Activated effector memory CD4-positive, alpha-beta T cell treated with Interleukin-2 at 50 U/mL for 16 hours (primary cell): ENCODE measurements around the gene PPP1R13B.

Experiments used
- DNase-seq: peaks from one replicate; pipeline ENCODE4 v3.0.0-alpha.2; 2020

Gene PPP1R13B

GRCh38 chr14:103728721-103729120, 118.7 kb downstream of the PPP1R13B start:
- DNase-seq: no peak

GRCh38 chr14:103728141-103728540, 119.2 kb downstream of the PPP1R13B start:
- no peak for DNase-seq

- DNase-seq: no peak
These were observed 119.9 kb downstream of the PPP1R13B start for GRCh38 chr14:103727313-103727980.

- no peak for DNase-seq
These were observed 120.9 kb downstream of the PPP1R13B start for GRCh38 chr14:103726474-103726873.

GRCh38 chr14:103725739-103726395, 121.5 kb downstream of the PPP1R13B start:
- DNase-seq: no peak

- no peak for DNase-seq
These were observed 122.2 kb downstream of the PPP1R13B start for GRCh38 chr14:103725001-103725682.

- no peak for DNase-seq
These were observed 123.3 kb downstream of the PPP1R13B start for GRCh38 chr14:103724116-103724515.

GRCh38 chr14:103723748-103724081, 123.7 kb downstream of the PPP1R13B start:
- DNase-seq: no peak

GRCh38 chr14:103721334-103722120, 125.8 kb downstream of the PPP1R13B start:
- DNase-seq: no peak

- no peak for DNase-seq
These were observed 127.6 kb downstream of the PPP1R13B start for GRCh38 chr14:103719751-103720150.

GRCh38 chr14:103718572-103718971, 128.8 kb downstream of the PPP1R13B start:
- DNase-seq: no peak

GRCh38 chr14:103716899-103717411, 130.4 kb downstream of the PPP1R13B start:
- DNase-seq: no peak

GRCh38 chr14:103716091-103716801, 131.1 kb downstream of the PPP1R13B start:
- no peak for DNase-seq

- DNase-seq: peak; percentile 100
These were observed 132.0 kb downstream of the PPP1R13B start, which contains the start of the genes XRCC3 and ZFYVE21 for GRCh38 chr14:103715052-103716000. XRCC3 (minus strand) TSS chr14:103715451; CDS start chr14:103711087, 4,364 bp downstream. ZFYVE21 (plus strand) TSS chr14:103715810; CDS start chr14:103715842, 32 bp downstream.

- DNase-seq: no peak
These were observed 133.2 kb downstream of the PPP1R13B start for GRCh38 chr14:103714063-103714724.

- no peak for DNase-seq
These were observed 133.9 kb downstream of the PPP1R13B start for GRCh38 chr14:103713304-103714062.

GRCh38 chr14:103712633-103713247, 134.6 kb downstream of the PPP1R13B start:
- no peak for DNase-seq

- DNase-seq: no peak
These were observed 135.6 kb downstream of the PPP1R13B start for GRCh38 chr14:103711516-103712431.
